GM19193 (cell line): ENCODE measurements around the gene PTGIS.

Experiments
- POLR2A ChIP-seq: IDR thresholded peaks from 4 replicates; pipeline ENCODE4 v1.6.1; 2011; ENCODE audit not compliant: insufficient read depth, insufficient read length; ENCODE audit errors: extremely low read depth

The PTGIS gene

GRCh38 chr20:49597825-49598395, 30.0 kb upstream of the PTGIS start:
- TF ChIP-seq POLR2A, result no peak

GRCh38 chr20:49595811-49596561, 28.0 kb upstream of the PTGIS start:
- no peak for TF ChIP-seq POLR2A

- TF ChIP-seq POLR2A, result no peak
Observed at GRCh38 chr20:49595346-49595745, 27.4 kb upstream of the PTGIS start.

DNA sequence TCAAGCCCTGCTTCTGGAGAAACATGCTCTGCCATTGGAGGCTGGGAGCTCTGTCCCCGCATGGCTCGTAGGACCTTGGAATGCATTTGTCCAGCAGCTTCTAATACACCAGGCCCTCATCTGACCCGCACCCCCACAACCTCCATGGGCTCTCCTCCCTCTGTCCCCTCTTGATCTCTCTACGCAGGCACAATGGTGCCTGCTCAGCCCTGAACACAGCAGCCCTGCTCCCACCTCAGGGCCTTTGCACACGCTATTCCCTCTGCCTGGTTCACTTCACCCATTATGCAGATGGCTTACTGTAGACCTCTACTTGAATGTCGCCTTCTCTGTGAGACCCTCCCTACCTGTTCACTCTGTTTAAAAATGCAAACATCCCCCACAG, 27.0 kb upstream of the PTGIS start:
- TF ChIP-seq POLR2A, result no peak

- TF ChIP-seq POLR2A, result no peak
Observed at GRCh38 chr20:49594143-49594930, 26.4 kb upstream of the PTGIS start.

- no peak for TF ChIP-seq POLR2A
Observed at GRCh38 chr20:49593466-49594142, 25.7 kb upstream of the PTGIS start.

DNA sequence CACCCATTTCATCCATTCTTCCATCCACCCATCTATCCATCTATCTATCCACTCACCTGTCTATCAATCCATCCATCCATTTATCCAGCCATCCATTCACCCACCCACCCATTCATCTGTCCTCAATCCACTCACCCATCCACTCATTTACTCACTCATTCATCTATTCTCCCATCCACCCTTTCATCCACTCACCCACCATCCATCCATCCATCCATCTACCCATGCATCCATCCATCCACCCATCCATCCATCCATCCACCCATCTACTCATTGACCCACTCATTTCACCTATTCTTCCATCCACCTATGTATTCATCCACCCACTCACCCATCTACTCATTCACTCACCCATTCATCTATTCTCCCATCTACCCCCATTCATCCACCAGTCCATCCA, 24.2 kb upstream of the PTGIS start:
- TF ChIP-seq POLR2A, result no peak

DNA sequence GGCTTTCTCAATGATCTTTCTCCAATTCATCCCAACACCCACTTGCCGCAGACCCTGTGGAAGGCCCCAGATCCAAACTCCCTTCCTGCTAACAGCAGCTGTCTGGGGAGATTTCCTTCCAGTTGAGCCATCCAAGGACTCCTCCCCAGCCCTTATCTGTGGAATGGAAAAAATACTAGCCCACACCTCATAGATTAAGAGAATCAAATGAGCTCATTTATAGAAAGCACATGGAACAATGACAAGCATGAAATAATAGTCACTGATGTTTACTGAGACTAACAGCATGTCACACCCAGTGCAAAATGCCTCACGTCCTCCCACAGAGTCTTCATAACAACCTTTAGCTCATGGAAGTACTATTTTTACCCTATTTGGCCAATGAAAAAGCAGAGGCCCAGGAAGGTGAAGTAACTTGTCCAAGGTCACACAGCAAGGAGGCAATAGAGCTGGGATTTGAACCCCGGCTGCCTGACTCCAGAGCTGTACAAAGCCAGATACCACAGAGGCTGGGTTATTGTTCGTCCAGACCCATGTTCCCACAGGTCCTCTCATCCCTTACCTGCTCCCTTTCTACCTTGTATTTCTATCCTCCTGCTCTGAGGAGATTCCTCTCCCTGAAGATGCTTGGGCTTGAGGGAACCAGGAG, 23.4 kb upstream of the PTGIS start:
- TF ChIP-seq POLR2A, result no peak

DNA sequence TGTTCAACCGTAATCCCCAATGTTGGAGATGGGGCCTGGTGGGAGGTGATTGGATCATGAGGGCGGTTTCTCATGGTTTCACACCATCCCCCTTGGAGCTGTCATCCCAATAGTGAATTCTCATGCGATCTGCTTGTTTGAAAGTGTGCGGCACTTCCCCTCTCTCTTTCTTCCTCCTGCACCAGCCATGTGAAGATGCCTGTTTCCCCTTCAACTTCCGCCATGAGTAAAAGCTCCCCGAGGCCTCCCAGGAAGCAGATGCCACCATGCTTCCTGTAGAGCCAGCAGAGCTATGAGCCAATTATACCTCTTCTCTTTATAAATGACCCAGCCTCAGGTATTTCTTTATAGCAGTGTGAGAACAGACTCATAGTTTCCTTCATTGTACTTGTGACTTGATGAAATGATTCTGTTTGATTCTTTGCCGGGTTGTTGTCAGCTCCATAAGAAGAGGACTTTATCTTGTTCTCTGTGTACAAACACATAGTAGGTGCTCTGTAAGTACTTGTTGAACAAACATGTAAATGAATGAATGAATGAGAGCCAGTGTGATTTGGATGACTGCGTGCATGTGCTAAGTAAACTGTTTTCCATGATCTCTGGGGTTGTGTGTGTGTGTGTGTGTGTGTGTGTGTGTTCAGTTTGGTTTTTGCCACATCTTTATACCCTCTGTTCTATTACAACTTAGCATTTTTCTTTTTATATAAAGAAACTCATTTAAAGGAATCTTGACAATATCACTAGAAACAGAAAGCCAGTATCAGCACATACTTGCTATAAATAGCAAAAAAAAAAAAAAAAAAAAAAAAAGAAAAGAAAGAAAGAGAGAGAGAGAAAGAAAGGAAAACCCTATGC, 22.5 kb upstream of the PTGIS start:
- no peak for TF ChIP-seq POLR2A

- TF ChIP-seq POLR2A, result no peak
Observed at GRCh38 chr20:49589747-49590146, 21.8 kb upstream of the PTGIS start.

DNA sequence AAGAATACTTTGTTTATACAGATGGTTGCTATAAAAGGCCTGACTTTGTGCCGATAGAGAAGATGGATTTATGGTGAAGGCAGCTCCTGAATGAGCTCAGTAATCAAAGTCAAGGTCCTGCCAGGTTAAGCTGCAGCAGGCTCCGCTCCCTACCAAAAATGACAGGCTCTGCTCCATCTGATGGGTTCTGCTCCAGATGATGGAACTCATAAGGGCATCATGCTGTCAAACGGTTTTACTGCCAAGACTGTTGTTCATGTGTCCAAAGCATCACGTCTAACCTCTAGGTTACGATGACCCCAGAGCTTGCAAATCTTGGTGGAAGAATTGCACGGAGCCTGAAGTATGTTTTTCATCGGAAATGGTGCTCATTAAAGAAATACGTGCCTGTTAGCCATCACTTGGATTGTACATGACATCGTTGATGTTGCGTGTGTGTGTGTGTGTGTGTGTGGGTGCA, 19.2 kb upstream of the PTGIS start:
- TF ChIP-seq POLR2A, result no peak

- no peak for TF ChIP-seq POLR2A
Observed at GRCh38 chr20:49585585-49586245, 17.8 kb upstream of the PTGIS start.
